Fibroblast of skin of right biceps (primary cell): ENCODE data around the gene CPNE6.
"Not testable (repeated sequence)": the region's sequence is repeated elsewhere in the genome, so short reads cannot be mapped to it uniquely, and the experiment has no call there.

Source experiments
- DNase-seq: peaks from one replicate; pipeline ENCODE4 v3.0.0-alpha.2; 2013

The CPNE6 gene

DNA sequence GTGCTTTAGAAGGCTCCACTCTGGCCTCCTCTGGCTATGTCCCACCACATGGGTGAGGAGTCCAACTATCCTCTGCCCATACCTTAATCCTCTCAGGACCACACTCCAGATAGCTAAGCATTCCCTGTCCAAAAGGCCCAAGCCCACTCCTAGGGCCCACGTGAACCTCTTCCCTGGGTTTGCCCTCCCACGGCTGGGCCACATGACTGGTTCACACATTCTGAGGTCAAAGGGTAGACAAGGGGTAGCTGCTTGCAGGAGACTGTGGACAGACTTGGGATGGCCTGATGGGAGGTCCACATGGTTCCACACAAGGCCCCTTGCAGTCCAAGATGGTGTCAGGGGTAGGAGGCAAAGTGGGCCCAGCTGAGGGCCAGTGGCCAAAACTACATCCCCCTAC lies 16.7 kb downstream of the CPNE6 start:
- DNase-seq = no peak

DNA sequence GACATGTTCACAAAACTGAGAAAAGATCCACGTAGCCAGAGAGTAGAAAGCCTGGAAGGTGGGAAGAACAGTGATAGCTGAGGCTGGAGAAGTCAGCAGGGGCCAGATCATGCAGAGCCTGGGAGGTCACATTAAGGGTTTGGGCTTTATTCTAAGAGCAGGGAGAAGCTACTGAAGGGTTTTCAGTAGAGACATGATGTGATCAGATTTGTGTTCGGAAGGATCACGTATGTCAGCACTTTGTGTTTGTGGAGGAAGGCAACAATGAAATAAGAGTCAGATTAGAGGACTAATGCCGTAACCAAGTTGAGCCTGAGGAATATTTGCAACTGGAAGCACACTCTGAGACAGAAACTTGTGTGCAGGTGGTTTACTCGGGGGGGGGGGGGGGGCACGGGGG lies 18.5 kb downstream of the CPNE6 start:
- DNase-seq = no peak

GRCh38 chr14:24092110-24092504 lies 20.7 kb downstream of the CPNE6 start:
- no peak for DNase-seq

- DNase-seq = no peak
These were observed 21.3 kb downstream of the CPNE6 start for GRCh38 chr14:24092505-24093206.

DNA sequence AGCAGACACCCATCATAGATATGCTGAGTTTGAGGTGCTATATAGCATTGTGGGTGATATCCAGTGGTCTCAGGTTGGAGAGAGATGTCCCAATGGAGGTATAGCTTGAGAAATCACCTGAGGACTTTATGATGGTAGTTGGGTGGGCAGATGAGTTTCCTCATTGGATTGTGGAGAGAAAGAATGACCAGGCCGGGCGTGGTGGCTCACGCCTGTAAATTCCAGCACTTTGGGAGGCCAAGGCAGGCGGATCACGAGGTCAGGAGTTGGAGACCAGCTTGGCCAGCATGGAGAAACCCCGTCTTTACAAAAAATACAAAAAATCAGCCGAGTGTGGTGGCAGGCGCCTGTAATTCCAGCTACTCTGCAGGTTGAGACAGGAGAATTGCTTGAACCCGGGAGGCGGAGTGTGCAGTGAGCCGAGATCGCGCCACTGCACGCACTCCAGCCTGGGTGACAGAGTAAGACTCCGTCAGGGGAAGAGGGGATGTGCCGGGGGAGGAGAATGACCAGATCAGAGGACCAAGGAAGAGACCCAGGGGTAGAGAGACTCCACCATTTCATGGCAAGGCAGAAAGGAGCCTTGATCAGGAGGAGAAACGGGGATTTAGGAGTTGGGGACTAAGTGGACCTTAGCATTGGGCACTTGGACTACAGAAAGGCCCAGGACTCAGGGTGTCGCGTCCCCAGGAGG lies 22.0 kb downstream of the CPNE6 start:
- no peak for DNase-seq

GRCh38 chr14:24093901-24094840 lies 22.8 kb downstream of the CPNE6 start, which contains the start of gene PCK2:
Gene PCK2, plus strand, starts transcription at chr14:24094311. Its CDS starts 95 bp downstream, at chr14:24094406.
- DNase-seq = peak; percentile 98

GRCh38 chr14:24094841-24095270 lies 23.5 kb downstream of the CPNE6 start:
- no peak for DNase-seq

GRCh38 chr14:24095271-24096068 lies 24.1 kb downstream of the CPNE6 start:
- peak; percentile 64 for DNase-seq

- DNase-seq = no peak
These were observed 25.3 kb downstream of the CPNE6 start for GRCh38 chr14:24096545-24097181.

GRCh38 chr14:24098229-24098926 lies 27.0 kb downstream of the CPNE6 start:
- DNase-seq = no peak

DNA sequence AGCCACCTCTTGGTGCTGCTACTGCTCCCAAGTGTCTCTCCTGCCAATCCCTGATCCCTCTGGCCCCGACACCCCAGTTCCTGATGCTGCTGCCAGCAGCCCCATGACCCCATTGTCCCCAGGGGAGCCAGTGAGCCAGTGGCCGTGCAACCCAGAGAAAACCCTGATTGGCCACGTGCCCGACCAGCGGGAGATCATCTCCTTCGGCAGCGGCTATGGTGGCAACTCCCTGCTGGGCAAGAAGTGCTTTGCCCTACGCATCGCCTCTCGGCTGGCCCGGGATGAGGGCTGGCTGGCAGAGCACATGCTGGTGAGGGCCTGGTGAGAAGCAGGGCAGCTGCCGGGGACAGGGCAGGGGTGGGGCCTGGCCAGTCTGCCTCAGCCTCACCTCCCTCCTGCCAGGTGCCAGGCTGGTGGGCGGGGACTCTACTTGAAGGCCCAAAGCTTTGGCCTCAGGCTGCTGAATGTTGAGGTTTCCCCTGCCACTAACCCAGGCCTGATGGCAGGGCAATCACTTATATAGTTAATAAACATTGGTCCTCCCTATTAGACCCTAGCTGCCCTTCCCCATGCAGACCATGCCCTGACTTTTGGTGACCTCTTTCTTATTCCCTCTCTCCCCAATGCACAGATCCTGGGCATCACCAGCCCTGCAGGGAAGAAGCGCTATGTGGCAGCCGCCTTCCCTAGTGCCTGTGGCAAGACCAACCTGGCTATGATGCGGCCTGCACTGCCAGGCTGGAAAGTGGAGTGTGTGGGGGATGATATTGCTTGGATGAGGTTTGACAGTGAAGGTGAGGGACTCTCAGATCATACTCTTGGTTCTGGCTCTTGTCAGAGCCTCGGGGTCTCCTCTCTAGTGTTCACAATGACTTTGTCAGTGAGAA lies 27.8 kb downstream of the CPNE6 start:
- DNase-seq = no peak

GRCh38 chr14:24100197-24100981 lies 29.0 kb downstream of the CPNE6 start:
- no peak for DNase-seq

DNA sequence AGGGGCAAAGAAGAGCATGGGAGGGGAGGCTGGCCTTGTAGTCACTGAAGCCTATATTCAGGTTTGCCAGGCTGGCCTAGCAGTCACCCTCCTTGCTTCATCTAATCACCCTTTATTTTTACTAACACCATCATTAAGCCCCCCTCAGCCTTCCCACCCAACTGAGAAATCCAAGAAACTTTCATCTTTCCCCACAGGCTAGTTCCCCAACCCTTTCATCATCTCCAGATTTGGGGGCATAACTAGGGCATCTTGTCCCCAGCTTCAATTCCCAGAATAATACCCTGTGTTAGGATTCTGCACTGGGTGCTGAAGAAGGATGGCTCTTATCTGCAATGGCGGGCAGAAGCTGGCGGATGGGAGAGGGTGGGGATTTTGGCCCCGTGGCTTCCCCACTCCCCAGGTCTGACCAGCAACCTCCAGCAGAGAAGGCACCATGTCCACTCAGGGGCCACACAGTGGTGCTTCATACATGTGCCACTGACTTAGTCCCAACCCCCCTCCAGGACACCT lies 29.7 kb downstream of the CPNE6 start:
- no peak for DNase-seq

DNA sequence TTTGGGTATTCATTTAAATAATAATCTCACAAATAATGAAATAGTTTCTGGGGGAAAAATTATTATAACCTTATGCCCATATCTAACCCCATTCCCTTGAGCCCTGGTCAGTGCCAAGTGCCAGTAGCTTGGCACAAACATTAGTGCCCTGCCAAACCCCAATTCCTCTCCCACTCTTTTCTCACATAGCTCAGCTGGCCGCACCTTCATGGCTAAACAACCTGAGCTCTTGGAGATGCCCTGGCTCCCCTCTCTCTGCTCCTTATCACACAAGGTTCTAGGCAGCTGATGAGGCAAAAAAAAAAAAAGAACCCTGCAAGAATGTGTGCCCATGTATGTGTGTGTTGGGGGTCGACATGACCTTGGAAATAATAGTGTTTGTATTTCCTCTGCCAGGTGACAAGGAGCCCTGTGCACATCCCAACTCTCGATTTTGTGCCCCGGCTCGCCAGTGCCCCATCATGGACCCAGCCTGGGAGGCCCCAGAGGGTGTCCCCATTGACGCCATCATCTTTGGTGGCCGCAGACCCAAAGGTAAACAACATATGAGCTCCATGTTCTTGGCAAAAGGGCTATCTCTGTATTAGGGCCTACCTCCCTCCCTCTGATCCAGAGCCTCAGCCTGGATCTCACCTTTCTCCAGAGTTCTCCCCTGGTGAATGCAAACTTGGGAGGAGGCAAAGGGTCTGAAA lies 31.1 kb downstream of the CPNE6 start:
- DNase-seq = no peak

DNA sequence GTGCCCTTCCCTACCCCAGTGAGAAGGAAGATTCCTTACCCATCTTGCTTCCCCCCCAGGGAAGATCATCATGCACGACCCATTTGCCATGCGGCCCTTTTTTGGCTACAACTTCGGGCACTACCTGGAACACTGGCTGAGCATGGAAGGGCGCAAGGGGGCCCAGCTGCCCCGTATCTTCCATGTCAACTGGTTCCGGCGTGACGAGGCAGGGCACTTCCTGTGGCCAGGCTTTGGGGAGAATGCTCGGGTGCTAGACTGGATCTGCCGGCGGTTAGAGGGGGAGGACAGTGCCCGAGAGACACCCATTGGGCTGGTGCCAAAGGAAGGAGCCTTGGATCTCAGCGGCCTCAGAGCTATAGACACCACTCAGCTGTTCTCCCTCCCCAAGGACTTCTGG lies 32.1 kb downstream of the CPNE6 start:
- DNase-seq = no peak

GRCh38 chr14:24105609-24106239 lies 34.4 kb downstream of the CPNE6 start:
- not testable (repeated sequence) for DNase-seq

DNA sequence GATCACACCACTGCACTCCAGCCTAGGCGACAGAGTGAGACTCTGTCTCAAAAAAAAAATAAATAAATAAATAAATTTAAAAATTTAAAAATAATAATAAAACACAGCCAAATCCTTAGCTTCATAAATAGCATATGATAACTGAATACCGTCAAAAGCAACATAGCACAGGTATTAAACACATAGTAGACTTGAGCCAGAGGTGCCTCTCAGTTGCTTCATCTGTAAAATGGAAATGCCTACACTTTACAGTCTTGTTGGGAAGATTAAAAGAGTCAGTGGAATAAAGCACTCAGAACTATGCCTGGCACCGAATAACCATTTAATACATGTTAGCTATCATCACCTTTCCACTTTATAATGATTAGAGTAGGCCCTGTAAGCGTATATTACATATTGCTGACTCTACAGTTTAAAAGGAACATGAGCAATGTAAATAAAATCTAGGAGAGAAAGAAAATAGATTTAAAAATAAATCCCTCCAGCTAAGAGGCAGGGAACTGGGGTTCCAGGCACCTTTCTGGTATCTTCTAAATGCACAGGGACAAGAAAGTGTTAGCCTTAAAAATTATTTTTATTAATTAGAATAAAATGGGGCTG lies 35.4 kb downstream of the CPNE6 start:
- no peak for DNase-seq
